Measurements from ENCODE around the gene INTS14. TPM values are rescaled to one million over a fixed set of nuclear protein-coding genes. Genes with fewer than 3 reads are reported as not detected.

INTS14 gene
- total RNA-seq, 1 experiment from 2014 or later: 50.1 TPM

DNA sequence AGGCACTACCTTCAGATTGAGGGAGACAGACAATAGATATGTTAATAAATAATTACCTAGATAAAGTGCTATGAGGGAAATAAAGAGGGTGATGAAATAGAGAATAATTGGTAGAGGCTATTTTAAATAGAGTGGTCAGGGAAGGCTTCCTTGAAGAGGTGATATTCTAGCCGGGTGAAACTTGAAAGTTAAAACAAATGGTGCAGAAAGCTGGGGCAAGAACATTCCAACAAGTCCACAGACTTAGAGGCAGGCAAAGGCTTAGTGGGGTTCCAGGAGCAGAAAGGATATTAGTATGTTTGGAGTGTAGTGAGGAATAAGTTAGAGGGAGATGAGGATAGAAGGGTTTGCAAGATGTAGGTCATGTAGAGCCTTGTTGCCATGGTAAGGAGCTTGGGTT, 70.6 kb downstream of the INTS14 start:
- TF ChIP-seq, protein P1, sequence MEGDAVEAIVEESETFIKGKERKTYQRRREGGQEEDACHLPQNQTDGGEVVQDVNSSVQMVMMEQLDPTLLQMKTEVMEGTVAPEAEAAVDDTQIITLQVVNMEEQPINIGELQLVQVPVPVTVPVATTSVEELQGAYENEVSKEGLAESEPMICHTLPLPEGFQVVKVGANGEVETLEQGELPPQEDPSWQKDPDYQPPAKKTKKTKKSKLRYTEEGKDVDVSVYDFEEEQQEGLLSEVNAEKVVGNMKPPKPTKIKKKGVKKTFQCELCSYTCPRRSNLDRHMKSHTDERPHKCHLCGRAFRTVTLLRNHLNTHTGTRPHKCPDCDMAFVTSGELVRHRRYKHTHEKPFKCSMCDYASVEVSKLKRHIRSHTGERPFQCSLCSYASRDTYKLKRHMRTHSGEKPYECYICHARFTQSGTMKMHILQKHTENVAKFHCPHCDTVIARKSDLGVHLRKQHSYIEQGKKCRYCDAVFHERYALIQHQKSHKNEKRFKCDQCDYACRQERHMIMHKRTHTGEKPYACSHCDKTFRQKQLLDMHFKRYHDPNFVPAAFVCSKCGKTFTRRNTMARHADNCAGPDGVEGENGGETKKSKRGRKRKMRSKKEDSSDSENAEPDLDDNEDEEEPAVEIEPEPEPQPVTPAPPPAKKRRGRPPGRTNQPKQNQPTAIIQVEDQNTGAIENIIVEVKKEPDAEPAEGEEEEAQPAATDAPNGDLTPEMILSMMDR (IDR thresholded peaks at IDR 0.05; ENCODE audit: unreplicated experiment): no peak
- no peaks in the 10 kb centered on the region for H3K9me3 Mint-ChIP-seq (ENCODE audit: low read depth, unreplicated experiment)
- H3K27me3 Mint-ChIP-seq (ENCODE audit: unreplicated experiment): no peaks in the 10 kb centered on the region
- CTCF ChIA-PET: interaction anchor here (1.3 kb wide), 1 partner anchor 11 kb away, joined by 4 read pairs; the partner anchor contains the start of gene HACD3
- H3K27ac Mint-ChIP-seq (ENCODE audit: unreplicated experiment): no peak overlapping the region
- no peak for DNase-seq
- intact Hi-C loops (cut with micrococcal nuclease; ENCODE audit: unreplicated experiment): no loop called here
- no TSS peak for BruUV-seq (replicated peaks)
- H3K4me1 Mint-ChIP-seq (ENCODE audit: low read depth, unreplicated experiment): peaks cover 19% of the 10 kb centered on the region
- peaks cover 8% of the 10 kb centered on the region for H3K36me3 Mint-ChIP-seq (ENCODE audit: insufficient read depth, unreplicated experiment)
- H3K4me3 Mint-ChIP-seq (ENCODE audit: low read depth, unreplicated experiment): no peak overlapping the region

DNA sequence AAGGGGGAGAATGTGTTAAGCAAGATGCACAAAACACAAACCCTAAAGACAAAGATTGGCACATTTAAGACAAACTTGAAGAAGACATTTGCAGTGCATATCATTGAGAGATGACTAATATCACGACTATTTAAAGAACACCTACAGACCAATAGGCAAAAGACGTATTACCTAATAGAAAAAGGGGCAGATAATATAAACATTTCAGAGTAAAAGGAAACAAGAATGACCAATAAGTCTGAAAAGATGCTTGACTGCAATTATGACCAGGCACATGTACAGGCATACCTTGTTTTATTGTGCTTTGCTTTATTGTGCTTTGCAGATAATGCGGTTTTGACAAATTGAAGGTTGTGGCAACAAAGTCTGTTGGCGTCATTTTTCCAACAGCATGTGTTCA, 75.7 kb downstream of the INTS14 start:
- no peak for DNase-seq
- intact Hi-C loops (cut with micrococcal nuclease; ENCODE audit: unreplicated experiment): no loop called here
- CTCF ChIA-PET: no interaction called here
- H3K9me3 Mint-ChIP-seq (ENCODE audit: low read depth, unreplicated experiment): no peaks in the 10 kb centered on the region
- TF ChIP-seq, protein P1 (IDR thresholded peaks at IDR 0.05; ENCODE audit: unreplicated experiment): no peak
- no peaks in the 10 kb centered on the region for H3K27me3 Mint-ChIP-seq (ENCODE audit: unreplicated experiment)
- no peak overlapping the region for H3K4me3 Mint-ChIP-seq (ENCODE audit: low read depth, unreplicated experiment)
- peaks cover 41% of the 10 kb centered on the region for H3K4me1 Mint-ChIP-seq (ENCODE audit: low read depth, unreplicated experiment)
- no TSS peak for BruUV-seq (replicated peaks)
- H3K36me3 Mint-ChIP-seq (ENCODE audit: insufficient read depth, unreplicated experiment): peaks cover 29% of the 10 kb centered on the region
- H3K27ac Mint-ChIP-seq (ENCODE audit: unreplicated experiment): peak overlapping the region; percentile 19

DNA sequence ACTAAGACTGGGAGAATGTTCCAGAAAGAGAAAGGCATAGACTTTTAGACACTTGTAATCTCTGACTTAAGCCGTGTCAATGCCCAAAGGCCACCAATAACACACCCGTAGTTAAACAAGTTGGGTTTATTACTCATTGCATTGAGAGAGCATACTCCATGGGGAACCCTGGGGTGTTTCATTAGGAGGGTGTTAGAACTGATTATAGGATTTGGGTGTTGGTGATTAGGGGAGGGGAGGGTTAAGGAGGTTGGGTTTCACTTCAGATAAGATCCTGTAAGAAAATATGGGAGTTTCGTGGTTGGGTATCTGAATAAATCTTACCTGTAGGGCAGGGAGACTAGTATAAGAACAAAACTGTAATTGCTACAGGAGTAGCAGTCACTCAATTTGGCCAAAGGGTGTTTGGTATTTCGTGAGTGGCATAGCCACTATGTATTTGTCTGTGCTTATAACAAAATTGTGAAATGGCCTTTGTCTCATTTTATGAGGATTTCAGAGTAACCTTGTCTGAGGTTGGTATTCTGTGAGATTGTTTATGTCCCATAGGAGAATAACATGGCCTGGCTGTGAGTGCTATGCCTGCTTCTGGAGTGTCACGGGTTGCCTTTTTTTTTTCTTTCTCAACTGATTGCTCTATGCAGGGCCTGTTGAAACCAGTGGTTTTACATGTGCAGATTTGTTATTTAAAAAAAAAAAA, 77.7 kb downstream of the INTS14 start:
- no TSS peak for BruUV-seq (replicated peaks)
- CTCF ChIA-PET: no interaction called here
- intact Hi-C loops (cut with micrococcal nuclease; ENCODE audit: unreplicated experiment): no loop called here
- DNase-seq: no peak
- Mint-ChIP-seq H3K27ac (ENCODE audit: unreplicated experiment) (no peak overlapping the region), H3K4me3 (ENCODE audit: low read depth, unreplicated experiment) (peak overlapping the region; percentile 83), H3K27me3 (ENCODE audit: unreplicated experiment) (no peaks in the 10 kb centered on the region), H3K4me1 (ENCODE audit: low read depth, unreplicated experiment) (peaks cover 45% of the 10 kb centered on the region), H3K9me3 (ENCODE audit: low read depth, unreplicated experiment) (no peaks in the 10 kb centered on the region), H3K36me3 (ENCODE audit: insufficient read depth, unreplicated experiment) (peaks cover 32% of the 10 kb centered on the region)
- TF ChIP-seq, protein P1 (IDR thresholded peaks at IDR 0.05; ENCODE audit: unreplicated experiment): no peak

DNA sequence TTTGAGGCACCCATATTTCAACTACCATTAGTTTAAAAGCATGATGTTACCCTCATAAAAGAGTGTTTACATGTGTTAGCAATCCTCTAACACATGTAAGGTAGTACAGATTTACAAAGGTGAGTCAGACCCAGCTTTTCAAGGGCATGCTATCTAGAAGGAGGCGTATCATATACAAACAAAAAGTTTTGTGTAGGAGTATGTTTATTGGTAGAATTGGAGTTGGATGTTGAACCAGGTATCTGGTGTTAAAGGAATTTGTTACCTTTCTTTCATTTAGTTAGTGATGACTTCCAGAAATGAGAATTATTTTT, 78.2 kb downstream of the INTS14 start:
- no TSS peak for BruUV-seq (replicated peaks)
- Mint-ChIP-seq H3K27me3 (ENCODE audit: unreplicated experiment) (no peaks in the 10 kb centered on the region), H3K27ac (ENCODE audit: unreplicated experiment) (no peak overlapping the region), H3K4me3 (ENCODE audit: low read depth, unreplicated experiment) (peak overlapping the region; percentile 83), H3K36me3 (ENCODE audit: insufficient read depth, unreplicated experiment) (peaks cover 32% of the 10 kb centered on the region), H3K4me1 (ENCODE audit: low read depth, unreplicated experiment) (peaks cover 45% of the 10 kb centered on the region), H3K9me3 (ENCODE audit: low read depth, unreplicated experiment) (no peaks in the 10 kb centered on the region)
- TF ChIP-seq, protein P1 (IDR thresholded peaks at IDR 0.05; ENCODE audit: unreplicated experiment): no peak
- intact Hi-C loops (cut with micrococcal nuclease; ENCODE audit: unreplicated experiment): no loop called here
- CTCF ChIA-PET: interaction anchor here (0.7 kb wide), 1 partner anchor 17 kb away, joined by 8 read pairs; no protein-coding TSS in a partner anchor
- no peak for DNase-seq
